Spleen (tissue), 7 donors: Measurements from ENCODE around the gene PRSS27.

Source experiments
- CTCF ChIP-seq, 11 experiments: fragments of 200-600 bp in 7 of 11; fragments of 450-650 bp in 4 of 11; sonication (generic) in 4 of 11; IDR thresholded peaks in 8 of 11; conservative IDR thresholded peaks in 3 of 11; 1 replicate in 7 of 11; 2 replicates in 4 of 11; pipeline versions ENCODE4 v1.4.0 to v1.8.0; 2016 to 2021; ENCODE audit warnings: antibody characterized with exemption in 11 of 11, inconsistent platforms in 4 of 11, mild to moderate bottlenecking in 1 of 11
- POLR2A ChIP-seq, 3 donors: fragments of 450-650 bp; IDR thresholded peaks; one replicate each; pipeline ENCODE4 v1.5.1; 2017; ENCODE audit warnings: antibody characterized with exemption in 3 of 3, mild to moderate bottlenecking in 1 of 3
- POLR2AphosphoS5 ChIP-seq, 3 donors: sonication (generic); formaldehyde crosslinking; IDR thresholded peaks; one replicate each; pipeline ENCODE4 v1.5.1; 2017; ENCODE audit warnings: antibody characterized with exemption in 3 of 3
- donor health status: DM: no; HTN: no; CAD: no; lungs with moderate emphysema.
- donor health status: DM: no; HTN: no; CAD: no.
- donor health status: DM: no; HTN: no; CAD: no.

GRCh38 chr16:2734844-2735515, 15.0 kb upstream of the PRSS27 start:
- TF ChIP-seq POLR2A (IDR thresholded peaks at IDR 0.05) (no peak), POLR2AphosphoS5 (IDR thresholded peaks at IDR 0.05) (no peak), CTCF (IDR thresholded peaks at IDR 0.05 in 8 of 11, conservative IDR thresholded peaks at IDR 0.05 in 3 of 11) (no peak)
